ENCODE results near the gene BAHCC1. TPM values are rescaled to one million over a fixed set of nuclear protein-coding genes. Genes with fewer than 3 reads are reported as not detected.

BAHCC1 gene
- total RNA-seq, 1 experiment from 2014 or later, result 29.8 TPM

- TF ChIP-seq ATF3 (CRISPR knock-in tag; conservative IDR thresholded peaks at IDR 0.05) (no peak), JUN (CRISPR knock-in tag; IDR thresholded peaks at IDR 0.05) (no peak), ZMAT4 (CRISPR knock-in tag; IDR thresholded peaks at IDR 0.05) (no peak), RORB (CRISPR knock-in tag; IDR thresholded peaks at IDR 0.05) (no peak)
Measured at GRCh38 chr17:81422776-81423697, 27.8 kb downstream of the BAHCC1 start (continued).

GRCh38 chr17:81423698-81424071, 28.4 kb downstream of the BAHCC1 start:
- no peaks in the 10 kb centered on the region for H3K36me3 Mint-ChIP-seq
- H3K27ac Mint-ChIP-seq, result no peak overlapping the region
- H3K4me3 Mint-ChIP-seq, result no peak overlapping the region
- POLR2A ChIA-PET, result no interaction called here
- CTCF ChIA-PET, result interaction anchor here (1.3 kb wide), 1 partner anchor 17 kb away, joined by 3 read pairs; no protein-coding TSS in a partner anchor
- H3K27me3 Mint-ChIP-seq (ENCODE audit: low read depth), result no peaks in the 10 kb centered on the region
- no peaks in the 10 kb centered on the region for H3K9me3 Mint-ChIP-seq
- H3K4me1 Mint-ChIP-seq, result no peaks in the 10 kb centered on the region
- no peak for ATAC-seq
- no peak for TF ChIP-seq NFYB (CRISPR knock-in tag; conservative IDR thresholded peaks at IDR 0.05; ENCODE audit: low read depth)
- no peak for TF ChIP-seq IRF1 (CRISPR knock-in tag; IDR thresholded peaks at IDR 0.05)
- no peak for TF ChIP-seq E2F5 (CRISPR knock-in tag; IDR thresholded peaks at IDR 0.05)
- TF ChIP-seq SMAD4 (CRISPR knock-in tag; IDR thresholded peaks at IDR 0.05), result no peak
- no peak for TF ChIP-seq ZNF232 (CRISPR knock-in tag; IDR thresholded peaks at IDR 0.05)
- TF ChIP-seq USF2 (CRISPR knock-in tag; IDR thresholded peaks at IDR 0.05), result no peak
- no peak for TF ChIP-seq PRRX2 (CRISPR knock-in tag; IDR thresholded peaks at IDR 0.05)
- TF ChIP-seq AFF4 (CRISPR knock-in tag; IDR thresholded peaks at IDR 0.05; ENCODE audit: borderline replicate concordance), result no peak
- DNase-seq (ENCODE audit: low spot score), result no peak

- POLR2A ChIA-PET, result no interaction called here
- TF ChIP-seq ZBTB21 (CRISPR knock-in tag; IDR thresholded peaks at IDR 0.05; ENCODE audit: borderline replicate concordance) (no peak), IRF2 (CRISPR knock-in tag; IDR thresholded peaks at IDR 0.05; ENCODE audit: borderline replicate concordance, low read depth) (no peak), SOX15 (CRISPR knock-in tag; IDR thresholded peaks at IDR 0.05) (no peak), RORB (CRISPR knock-in tag; IDR thresholded peaks at IDR 0.05) (no peak), ZNF423 (CRISPR knock-in tag; IDR thresholded peaks at IDR 0.05) (no peak), JUN (CRISPR knock-in tag; IDR thresholded peaks at IDR 0.05) (no peak), ZNF532 (CRISPR knock-in tag; IDR thresholded peaks at IDR 0.05; ENCODE audit: borderline replicate concordance) (no peak), TEAD4 (CRISPR knock-in tag; IDR thresholded peaks at IDR 0.05) (no peak)
Measured at GRCh38 chr17:81424151-81425017, 29.1 kb downstream of the BAHCC1 start.

More at GRCh38 chr17:81424151-81425017, 29.1 kb downstream of the BAHCC1 start:
- no peaks in the 10 kb centered on the region for H3K4me1 Mint-ChIP-seq
- H3K9me3 Mint-ChIP-seq, result no peaks in the 10 kb centered on the region
- H3K27ac Mint-ChIP-seq, result no peak overlapping the region
- CTCF ChIA-PET, result interaction anchor here (1.3 kb wide), 1 partner anchor 16 kb away, joined by 3 read pairs; no protein-coding TSS in a partner anchor
- no peaks in the 10 kb centered on the region for H3K27me3 Mint-ChIP-seq (ENCODE audit: low read depth)
- H3K4me3 Mint-ChIP-seq, result no peak overlapping the region
- ATAC-seq (no peak), DNase-seq (ENCODE audit: low spot score) (no peak)
- no peaks in the 10 kb centered on the region for H3K36me3 Mint-ChIP-seq
